Upper lobe of left lung (tissue), 4 donors: Measurements from ENCODE around the gene IFNA17.
"Not testable (repeated sequence)": the region's sequence is repeated elsewhere in the genome, so short reads cannot be mapped to it uniquely, and the experiment has no call there.

Source experiments
- EP300 ChIP-seq, 4 donors: sonication (generic); formaldehyde crosslinking; IDR thresholded peaks; one replicate each; pipeline ENCODE4 v1.5.1; 2017; ENCODE audit warnings: antibody characterized with exemption in 4 of 4, control low read depth in 2 of 4
- POLR2A ChIP-seq, 4 donors: fragments of 450-650 bp; IDR thresholded peaks; one replicate each; pipeline ENCODE4 v1.5.1; 2016 to 2017; ENCODE audit warnings: antibody characterized with exemption in 4 of 4, mild to moderate bottlenecking in 2 of 4
- TF ChIP-seq, protein P1 (sequence below), 6 experiments: fragments of 450-650 bp in 4 of 6; fragments of 200-600 bp in 2 of 6; sonication (generic) in 2 of 6; IDR thresholded peaks; one replicate each; pipeline ENCODE4 v1.5.1; 2016 to 2019; ENCODE audit warnings: antibody characterized with exemption in 6 of 6

DNA sequence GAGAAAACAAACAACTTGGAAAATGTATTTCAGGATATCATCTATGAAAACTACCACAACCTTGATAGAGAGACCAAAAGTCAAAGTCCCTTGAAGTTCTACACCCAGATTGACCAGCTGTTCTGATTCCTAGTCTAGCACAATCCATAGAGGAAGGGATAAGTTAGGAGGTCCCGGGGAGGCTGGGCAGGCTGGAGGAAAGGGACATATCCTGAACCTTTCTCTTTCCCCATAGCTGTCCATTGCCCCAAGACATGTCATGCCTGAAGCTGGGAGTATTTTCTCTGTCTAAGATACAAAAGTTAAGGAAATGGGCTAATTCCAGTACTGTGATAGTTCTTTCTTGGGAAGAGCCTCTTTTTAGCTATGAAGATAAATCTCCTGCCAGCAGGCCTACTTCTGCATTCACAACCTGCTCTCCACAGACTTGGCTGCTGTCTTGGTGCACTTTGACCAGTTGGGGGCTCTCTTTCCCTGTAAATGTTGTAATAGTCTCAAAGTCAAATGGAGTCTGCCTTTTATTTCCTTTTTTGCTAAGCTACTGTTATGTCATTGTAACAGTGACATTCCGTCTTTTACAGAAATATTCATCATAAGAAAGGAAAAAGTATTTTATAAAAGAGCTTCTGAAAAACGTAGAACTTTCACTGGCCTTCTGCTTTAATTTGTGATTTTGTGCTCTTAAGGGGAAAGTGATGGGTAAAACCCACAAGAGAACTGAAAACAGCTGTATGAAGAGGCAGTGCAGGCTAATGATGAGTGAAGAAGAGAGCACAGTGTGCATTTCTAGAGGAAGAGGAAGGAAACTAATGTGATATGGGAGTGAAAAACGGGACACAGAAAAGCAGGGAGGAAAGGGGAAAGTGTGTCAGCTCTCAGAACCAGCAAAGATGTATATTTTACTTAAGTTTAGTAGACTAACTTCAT, 44.9 kb downstream of the IFNA17 start:
- TF ChIP-seq, protein P1, sequence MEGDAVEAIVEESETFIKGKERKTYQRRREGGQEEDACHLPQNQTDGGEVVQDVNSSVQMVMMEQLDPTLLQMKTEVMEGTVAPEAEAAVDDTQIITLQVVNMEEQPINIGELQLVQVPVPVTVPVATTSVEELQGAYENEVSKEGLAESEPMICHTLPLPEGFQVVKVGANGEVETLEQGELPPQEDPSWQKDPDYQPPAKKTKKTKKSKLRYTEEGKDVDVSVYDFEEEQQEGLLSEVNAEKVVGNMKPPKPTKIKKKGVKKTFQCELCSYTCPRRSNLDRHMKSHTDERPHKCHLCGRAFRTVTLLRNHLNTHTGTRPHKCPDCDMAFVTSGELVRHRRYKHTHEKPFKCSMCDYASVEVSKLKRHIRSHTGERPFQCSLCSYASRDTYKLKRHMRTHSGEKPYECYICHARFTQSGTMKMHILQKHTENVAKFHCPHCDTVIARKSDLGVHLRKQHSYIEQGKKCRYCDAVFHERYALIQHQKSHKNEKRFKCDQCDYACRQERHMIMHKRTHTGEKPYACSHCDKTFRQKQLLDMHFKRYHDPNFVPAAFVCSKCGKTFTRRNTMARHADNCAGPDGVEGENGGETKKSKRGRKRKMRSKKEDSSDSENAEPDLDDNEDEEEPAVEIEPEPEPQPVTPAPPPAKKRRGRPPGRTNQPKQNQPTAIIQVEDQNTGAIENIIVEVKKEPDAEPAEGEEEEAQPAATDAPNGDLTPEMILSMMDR (IDR thresholded peaks at IDR 0.05), result peak in 2 of 6 experiments; percentile 7 to 16
- not testable (repeated sequence) for TF ChIP-seq POLR2A, EP300 (IDR thresholded peaks at IDR 0.05)
